Measurements from ENCODE around the gene GALNT6.

DNA sequence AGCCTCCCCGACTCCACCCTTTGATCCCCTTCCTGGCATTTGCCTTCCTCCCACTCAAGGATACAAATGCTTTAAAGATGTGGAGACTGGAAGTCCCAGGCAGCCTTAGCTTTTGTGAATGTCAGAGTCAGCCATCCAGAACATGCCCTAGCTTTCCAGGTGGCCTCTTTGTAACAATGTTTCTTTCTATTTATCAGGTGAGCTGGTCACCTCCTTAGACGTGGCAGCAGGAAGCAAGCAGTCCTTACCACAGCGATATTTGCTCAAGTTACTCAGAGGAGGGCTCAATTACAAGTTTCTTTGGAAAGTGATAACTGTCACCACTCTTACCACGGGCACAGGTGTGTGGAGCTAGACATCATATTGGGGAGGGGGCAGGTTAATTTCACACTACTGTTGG is 4.9 kb downstream of the GALNT6 start:
- TF ChIP-seq, protein P1, sequence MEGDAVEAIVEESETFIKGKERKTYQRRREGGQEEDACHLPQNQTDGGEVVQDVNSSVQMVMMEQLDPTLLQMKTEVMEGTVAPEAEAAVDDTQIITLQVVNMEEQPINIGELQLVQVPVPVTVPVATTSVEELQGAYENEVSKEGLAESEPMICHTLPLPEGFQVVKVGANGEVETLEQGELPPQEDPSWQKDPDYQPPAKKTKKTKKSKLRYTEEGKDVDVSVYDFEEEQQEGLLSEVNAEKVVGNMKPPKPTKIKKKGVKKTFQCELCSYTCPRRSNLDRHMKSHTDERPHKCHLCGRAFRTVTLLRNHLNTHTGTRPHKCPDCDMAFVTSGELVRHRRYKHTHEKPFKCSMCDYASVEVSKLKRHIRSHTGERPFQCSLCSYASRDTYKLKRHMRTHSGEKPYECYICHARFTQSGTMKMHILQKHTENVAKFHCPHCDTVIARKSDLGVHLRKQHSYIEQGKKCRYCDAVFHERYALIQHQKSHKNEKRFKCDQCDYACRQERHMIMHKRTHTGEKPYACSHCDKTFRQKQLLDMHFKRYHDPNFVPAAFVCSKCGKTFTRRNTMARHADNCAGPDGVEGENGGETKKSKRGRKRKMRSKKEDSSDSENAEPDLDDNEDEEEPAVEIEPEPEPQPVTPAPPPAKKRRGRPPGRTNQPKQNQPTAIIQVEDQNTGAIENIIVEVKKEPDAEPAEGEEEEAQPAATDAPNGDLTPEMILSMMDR (IDR thresholded peaks at IDR 0.05): no peak
- TF ChIP-seq POLR2A (IDR thresholded peaks at IDR 0.05): no peak

Data from lower leg skin (tissue), 3 donors.